Testis (tissue), 3 donors: ENCODE data around the gene KIF2C. TPM values are rescaled to one million over a fixed set of nuclear protein-coding genes. Genes with fewer than 3 reads are reported as not detected.
A peak's percentile ranks its signal among the peaks of the same experiment; 100 is the strongest.

Source experiments
- DNase-seq: peaks from one replicate; pipeline ENCODE4 v3.0.0-alpha.2; 2019
- H3K27ac ChIP-seq, 2 donors: fragments of 200-600 bp; sonication (generic); one replicate each; pipeline ENCODE4 v1.5.1; 2019
- H3K27me3 ChIP-seq: fragments of 200-600 bp; sonication (generic); one replicate; pipeline ENCODE4 v1.5.1; 2019
- H3K36me3 ChIP-seq: fragments of 200-600 bp; sonication (generic); one replicate; pipeline ENCODE4 v1.5.1; 2017; ENCODE audit warnings: low read depth; ENCODE audit errors: missing control alignments
- H3K4me1 ChIP-seq: fragments of 200-600 bp; sonication (generic); one replicate; pipeline ENCODE4 v1.5.1; 2019
- H3K4me3 ChIP-seq, 2 donors: fragments of 200-600 bp; sonication (generic); one replicate each; pipeline ENCODE4 v1.5.1; 2017 to 2019
- H3K9me3 ChIP-seq: fragments of 200-600 bp; sonication (generic); one replicate; pipeline ENCODE4 v1.5.1; 2017
- POLR2A ChIP-seq: fragments of 450-650 bp; IDR thresholded peaks from one replicate; pipeline ENCODE4 v1.6.1; 2017; ENCODE audit warnings: antibody characterized with exemption, mild to moderate bottlenecking, moderate library complexity
- WGBS, 2 donors: methylation state at CpG; one replicate each; pipeline ENCODE4 v1.1.5; 2018; 5-methylcytosine and 5-hydroxymethylcytosine counted together
- intact Hi-C: fragments of 100-400 bp; cut with DNase I; formaldehyde crosslinking; loops from one replicate; pipeline ENCODE4 v1.15.1; 2023; ENCODE audit warnings: low total_unique reads
- polyA plus RNA-seq: library from polyadenylated mRNA; stranded (reverse); fragments of 350-450 nt; fragmentation: Illumina TruSeq; extraction: RNeasy Lipid Tissue Mini Kit (QIAGEN cat#74804); gene quantifications from one replicate; pipeline ENCODE4 v1.2.3, GENCODE V29; 2014; ENCODE audit warnings: low read depth, low replicate concordance; ENCODE audit not compliant: insufficient read depth
- total RNA-seq, 2 donors: library from RNA; depleted of rRNA; stranded (reverse); fragments of >200 nt; gene quantifications; one replicate each; pipeline ENCODE4 v1.2.3, GENCODE V29; 2016
- TF ChIP-seq, protein P1 (sequence below), 3 experiments: fragments of 450-650 bp in 2 of 3; fragments of 200-600 bp in 1 of 3; sonication (generic) in 1 of 3; IDR thresholded peaks; one replicate each; pipeline ENCODE4 v1.5.1; 2016 to 2019; ENCODE audit warnings: antibody characterized with exemption in 3 of 3, mild to moderate bottlenecking in 2 of 3, moderate library complexity in 1 of 3

Gene KIF2C
- total and polyA plus RNA-seq, 3 donors from 2014 or later, result 53.5 to 167 (median 130) TPM

DNA sequence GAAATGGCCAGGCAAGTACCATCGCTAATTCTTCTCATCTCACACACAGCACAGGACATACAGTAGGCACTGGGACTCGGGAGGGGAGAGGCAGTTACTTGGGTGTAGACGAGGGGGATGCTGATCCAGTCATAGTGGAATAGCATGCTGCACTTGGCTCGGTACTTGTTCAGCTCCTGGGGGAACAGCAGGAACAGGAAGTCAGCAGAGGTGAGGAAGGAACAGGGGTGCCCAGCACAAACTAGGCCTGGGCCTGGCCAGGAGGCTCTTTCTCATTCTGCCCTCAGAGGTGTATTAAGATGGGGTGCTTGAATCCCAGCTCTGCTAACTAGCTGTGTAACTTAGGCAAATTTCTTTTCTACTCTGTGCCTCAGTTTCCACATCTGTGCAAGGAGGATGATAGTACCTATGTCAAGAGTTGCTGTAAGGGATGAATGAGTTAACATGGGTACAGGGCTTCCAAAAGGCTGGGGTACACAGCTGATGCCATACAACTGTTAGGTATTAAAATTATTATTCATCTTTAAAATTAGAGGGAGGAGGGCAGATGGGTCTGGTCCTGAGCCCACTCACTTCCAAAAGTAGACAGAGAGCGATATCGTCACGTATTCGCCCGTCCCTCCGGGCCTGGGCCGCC, 46.0 kb downstream of the KIF2C start:
- Histone ChIP-seq H3K9me3 (no peaks in the 10 kb centered on the region), H3K27ac (no peak overlapping the region), H3K4me1 (peaks cover 19% of the 10 kb centered on the region), H3K36me3 (no peaks in the 10 kb centered on the region), H3K27me3 (no peaks in the 10 kb centered on the region), H3K4me3 (peak overlapping the region in 1 of 2 donors; percentile 60)
- intact Hi-C loops, result no loop called here
- DNase-seq, result no peak
- WGBS, 2 donors, result 20 to 40% methylated on average over 10 to 11 of the region's 11 CpGs
- TF ChIP-seq, protein P1, sequence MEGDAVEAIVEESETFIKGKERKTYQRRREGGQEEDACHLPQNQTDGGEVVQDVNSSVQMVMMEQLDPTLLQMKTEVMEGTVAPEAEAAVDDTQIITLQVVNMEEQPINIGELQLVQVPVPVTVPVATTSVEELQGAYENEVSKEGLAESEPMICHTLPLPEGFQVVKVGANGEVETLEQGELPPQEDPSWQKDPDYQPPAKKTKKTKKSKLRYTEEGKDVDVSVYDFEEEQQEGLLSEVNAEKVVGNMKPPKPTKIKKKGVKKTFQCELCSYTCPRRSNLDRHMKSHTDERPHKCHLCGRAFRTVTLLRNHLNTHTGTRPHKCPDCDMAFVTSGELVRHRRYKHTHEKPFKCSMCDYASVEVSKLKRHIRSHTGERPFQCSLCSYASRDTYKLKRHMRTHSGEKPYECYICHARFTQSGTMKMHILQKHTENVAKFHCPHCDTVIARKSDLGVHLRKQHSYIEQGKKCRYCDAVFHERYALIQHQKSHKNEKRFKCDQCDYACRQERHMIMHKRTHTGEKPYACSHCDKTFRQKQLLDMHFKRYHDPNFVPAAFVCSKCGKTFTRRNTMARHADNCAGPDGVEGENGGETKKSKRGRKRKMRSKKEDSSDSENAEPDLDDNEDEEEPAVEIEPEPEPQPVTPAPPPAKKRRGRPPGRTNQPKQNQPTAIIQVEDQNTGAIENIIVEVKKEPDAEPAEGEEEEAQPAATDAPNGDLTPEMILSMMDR (IDR thresholded peaks at IDR 0.05), result no peak
- no peak for TF ChIP-seq POLR2A

DNA sequence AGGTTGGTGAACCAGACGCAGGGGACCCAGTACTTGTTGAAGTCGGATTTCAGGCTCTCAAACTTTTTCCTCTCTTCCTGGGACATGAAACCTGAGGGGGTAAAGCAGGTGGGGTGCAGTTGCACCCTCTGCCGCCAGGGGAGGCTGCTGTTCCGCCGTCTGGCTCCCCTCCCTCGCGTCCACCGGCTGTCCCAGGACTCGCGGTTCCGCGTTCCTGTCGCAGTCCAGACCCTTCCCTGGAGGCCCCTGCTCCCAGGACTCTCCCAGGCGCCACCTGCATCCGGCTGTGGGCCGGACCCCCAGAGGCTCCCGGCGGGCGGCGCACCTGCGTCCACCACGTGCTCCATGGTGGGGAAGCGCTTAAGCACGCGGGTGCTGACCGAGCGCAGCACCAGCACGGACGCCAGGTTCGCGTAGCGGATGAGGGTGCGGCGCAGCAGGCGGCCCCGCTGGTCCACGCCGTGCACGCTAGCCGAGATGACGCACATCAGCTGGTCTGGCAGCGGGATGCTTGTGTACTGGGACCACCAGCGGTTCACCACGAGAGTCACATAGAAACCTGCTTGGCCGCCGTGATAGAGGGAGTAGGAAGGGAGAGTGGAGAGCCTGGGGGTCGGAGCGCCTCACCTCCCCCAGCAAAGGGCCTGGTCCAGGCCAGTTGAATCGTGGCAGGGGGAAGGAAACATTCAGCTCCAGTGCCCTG, 46.7 kb downstream of the KIF2C start:
- H3K9me3 ChIP-seq, result no peaks in the 10 kb centered on the region
- TF ChIP-seq POLR2A, result no peak
- TF ChIP-seq, protein P1 (IDR thresholded peaks at IDR 0.05), result peak; percentile 96 to 100 (median 98)
- peaks cover 19% of the 10 kb centered on the region for H3K4me1 ChIP-seq
- no peaks in the 10 kb centered on the region for H3K36me3 ChIP-seq
- H3K27me3 ChIP-seq, result no peaks in the 10 kb centered on the region
- intact Hi-C loops, result no loop called here
- peak; percentile 80 for DNase-seq
- H3K27ac ChIP-seq, result peak overlapping the region in 1 of 2 donors; percentile 41
- peak overlapping the region; percentile 45 to 60 for H3K4me3 ChIP-seq
- 5 to 11% methylated on average over 14 to 23 of the region's 49 CpGs for WGBS, 2 donors

DNA sequence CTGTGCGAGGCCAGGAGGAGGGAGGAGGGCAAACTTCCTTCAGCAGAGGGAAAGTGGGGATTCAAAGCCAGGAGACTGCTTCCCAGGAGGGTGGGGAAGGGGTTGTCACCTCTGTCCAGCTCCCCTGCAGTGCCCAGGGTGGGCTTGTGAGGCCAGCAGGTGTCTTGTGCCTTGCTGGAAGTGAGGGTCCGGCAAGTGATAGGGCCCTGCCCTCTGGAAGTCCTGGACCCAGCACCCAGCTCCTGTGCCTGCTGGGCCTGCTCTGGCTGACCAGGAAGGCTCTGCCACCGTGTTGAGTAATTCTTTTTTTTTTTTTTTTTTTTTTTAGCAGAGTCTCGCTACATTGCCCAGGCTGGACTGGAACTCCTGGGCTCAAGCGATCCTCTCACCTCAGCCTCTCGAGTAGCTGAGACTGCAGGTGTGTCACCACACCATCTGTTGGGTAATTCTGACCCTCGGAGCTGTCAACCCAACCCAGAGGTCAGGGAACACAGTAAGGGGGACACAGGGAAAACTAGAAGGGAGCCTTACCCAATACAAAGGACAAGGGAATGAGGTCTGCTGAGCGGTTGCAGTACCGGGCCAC, 47.3 kb downstream of the KIF2C start:
- H3K4me3 ChIP-seq, result no peak overlapping the region
- TF ChIP-seq, protein P1 (IDR thresholded peaks at IDR 0.05), result no peak
- no peak for TF ChIP-seq POLR2A
- intact Hi-C loops, result no loop called here
- peaks cover 19% of the 10 kb centered on the region for H3K4me1 ChIP-seq
- no peaks in the 10 kb centered on the region for H3K9me3 ChIP-seq
- H3K27ac ChIP-seq, result peak overlapping the region in 1 of 2 donors; percentile 41
- no peaks in the 10 kb centered on the region for H3K27me3 ChIP-seq
- H3K36me3 ChIP-seq, result no peaks in the 10 kb centered on the region
- 72 to 81% methylated on average over 7 to 9 of the region's 9 CpGs for WGBS, 2 donors
- DNase-seq, result no peak

DNA sequence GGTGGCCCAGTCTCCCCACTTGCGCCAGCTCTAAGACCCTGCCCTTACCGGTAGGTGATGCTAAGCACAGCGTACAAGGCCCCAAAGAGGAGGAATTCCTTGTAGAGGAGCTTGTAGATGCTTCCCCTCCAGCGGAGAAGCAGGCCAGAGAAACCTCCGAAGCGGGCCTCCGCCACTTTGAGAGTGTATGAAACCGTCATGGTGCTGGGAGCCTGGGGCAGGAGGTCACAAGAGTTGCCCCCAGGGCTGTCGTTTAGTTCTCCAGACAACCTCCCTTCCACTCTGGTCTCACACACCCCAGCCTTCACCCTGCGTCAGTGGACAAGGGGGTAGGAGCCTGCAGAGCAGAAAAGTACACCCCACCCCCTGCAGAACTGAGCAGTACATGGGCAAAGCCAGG, 47.9 kb downstream of the KIF2C start:
- Histone ChIP-seq H3K36me3 (no peaks in the 10 kb centered on the region), H3K4me3 (no peak overlapping the region), H3K9me3 (no peaks in the 10 kb centered on the region), H3K27ac (no peak overlapping the region), H3K27me3 (no peaks in the 10 kb centered on the region), H3K4me1 (peaks cover 19% of the 10 kb centered on the region)
- DNase-seq, result no peak
- intact Hi-C loops, result no loop called here
- WGBS, 2 donors, result 94 to 97% methylated on average over 10 of the region's 10 CpGs
- TF ChIP-seq POLR2A, result no peak
- TF ChIP-seq, protein P1 (IDR thresholded peaks at IDR 0.05), result no peak
